Activated CD4-positive, alpha-beta memory T cell treated with anti-CD3 and anti-CD28 coated beads, Interleukin-2, amount 10 ng/mL, durations not matched to agents 7 days and 5 days (primary cell): ENCODE data around the gene TSPAN9. TPM values are rescaled to one million over a fixed set of nuclear protein-coding genes. Genes with fewer than 3 reads are reported as not detected.

ENCODE experiments used
- CTCF ChIA-PET: fragments of 350-600 bp; sonication (Branson Sonifier 250); formaldehyde crosslinking; loops from one replicate; lab custom pipeline; 2021; ENCODE audit warnings: antibody characterized with exemption, inconsistent platforms; lab: Charles Lee
- POLR2A ChIA-PET: fragments of 350-600 bp; sonication (Branson Sonifier 250); formaldehyde crosslinking; loops from one replicate; lab custom pipeline; 2021; ENCODE audit warnings: antibody characterized with exemption; lab: Charles Lee
- DNase-seq: peaks from one replicate; pipeline ENCODE4 v3.0.0-alpha.2; 2020
- H3K27ac Mint-ChIP-seq: one replicate; pipeline ENCODE4 v1.8.0; 2021; ENCODE audit warnings: mild to moderate bottlenecking, mixed read lengths
- H3K27me3 Mint-ChIP-seq: one replicate; pipeline ENCODE4 v1.8.0; 2021; ENCODE audit warnings: mixed read lengths
- H3K36me3 Mint-ChIP-seq: one replicate; pipeline ENCODE4 v1.8.0; 2021; ENCODE audit warnings: low read depth, mixed read lengths
- H3K4me1 Mint-ChIP-seq: one replicate; pipeline ENCODE4 v1.8.0; 2021; ENCODE audit warnings: mixed read lengths
- H3K4me3 Mint-ChIP-seq: one replicate; pipeline ENCODE4 v1.8.0; 2021; ENCODE audit warnings: mild to moderate bottlenecking, mixed read lengths
- H3K9me3 Mint-ChIP-seq: one replicate; pipeline ENCODE4 v1.8.0; 2021; ENCODE audit warnings: mixed read lengths
- total RNA-seq, 2 experiments: library from RNA; stranded (reverse); gene quantifications; one replicate each; pipeline ENCODE4 v1.2.3, GENCODE V29; 2021

Gene TSPAN9
- total RNA-seq, 2 experiments from 2014 or later: 0.18 to 0.28 TPM

DNA sequence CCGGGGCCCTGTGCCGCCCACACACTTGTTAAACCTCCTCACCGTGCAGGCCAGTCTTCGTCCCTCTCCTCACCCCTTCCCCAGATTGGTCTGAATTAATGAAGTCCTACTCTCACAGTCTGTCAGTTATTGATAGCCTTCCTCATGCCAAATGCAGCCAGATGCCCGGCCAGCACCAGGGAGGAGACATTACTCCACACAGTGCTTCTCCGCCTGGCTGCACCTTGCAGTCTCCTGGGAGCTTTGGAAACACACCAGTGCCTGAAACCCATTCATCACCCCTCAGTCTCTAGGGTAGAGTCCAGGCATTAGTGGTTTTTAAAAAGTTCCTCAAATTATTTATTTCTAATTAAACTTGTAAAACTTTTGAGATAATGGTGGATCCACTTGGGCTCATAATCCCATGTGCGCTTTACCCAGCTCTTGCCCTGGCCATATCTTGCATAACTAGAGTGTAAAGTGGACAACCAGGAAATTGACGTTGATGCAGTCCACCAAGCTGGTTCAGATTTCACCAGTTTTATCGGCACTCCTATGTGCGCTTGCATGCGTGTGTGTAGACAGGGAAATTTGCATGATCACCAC lies 38.2 kb upstream of the TSPAN9 start:
- DNase-seq: no peak
- ChIA-PET POLR2A (no interaction called here), CTCF (no interaction called here)
- Mint-ChIP-seq H3K4me3 (no peak overlapping the region), H3K9me3 (no peaks in the 10 kb centered on the region), H3K36me3 (no peaks in the 10 kb centered on the region), H3K4me1 (no peaks in the 10 kb centered on the region), H3K27ac (no peak overlapping the region), H3K27me3 (peaks cover 15% of the 10 kb centered on the region)

DNA sequence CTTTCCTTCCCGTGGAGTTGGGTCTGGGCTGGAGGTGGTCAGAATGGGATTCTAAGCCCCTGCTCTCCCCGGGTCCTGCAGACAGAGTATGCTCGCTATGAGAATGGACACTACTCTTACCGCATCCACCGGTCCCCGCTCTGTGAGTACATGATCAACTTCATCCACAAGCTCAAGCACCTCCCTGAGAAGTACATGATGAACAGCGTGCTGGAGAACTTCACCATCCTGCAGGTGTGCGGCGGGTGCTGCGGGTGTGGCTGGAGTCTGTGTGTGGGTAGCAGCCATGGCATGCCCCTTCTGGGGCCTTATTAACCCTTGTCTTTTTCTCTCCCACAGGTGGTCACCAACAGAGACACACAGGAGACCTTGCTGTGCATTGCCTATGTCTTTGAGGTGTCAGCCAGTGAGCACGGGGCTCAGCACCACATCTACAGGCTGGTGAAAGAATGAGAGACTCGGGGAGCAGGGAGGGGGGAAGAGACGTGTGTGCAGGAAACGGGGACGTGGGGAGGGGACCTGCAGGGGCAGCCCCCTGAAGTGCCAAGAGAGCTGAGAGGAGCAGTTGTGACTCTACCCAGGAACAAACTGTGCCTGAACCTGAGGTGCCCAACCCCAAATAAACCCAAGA lies 37.0 kb upstream of the TSPAN9 start:
- H3K36me3 Mint-ChIP-seq: no peaks in the 10 kb centered on the region
- no peak overlapping the region for H3K27ac Mint-ChIP-seq
- CTCF ChIA-PET: no interaction called here
- no peaks in the 10 kb centered on the region for H3K9me3 Mint-ChIP-seq
- POLR2A ChIA-PET: no interaction called here
- peaks cover 16% of the 10 kb centered on the region for H3K27me3 Mint-ChIP-seq
- H3K4me3 Mint-ChIP-seq: no peak overlapping the region
- no peak for DNase-seq
- no peaks in the 10 kb centered on the region for H3K4me1 Mint-ChIP-seq

DNA sequence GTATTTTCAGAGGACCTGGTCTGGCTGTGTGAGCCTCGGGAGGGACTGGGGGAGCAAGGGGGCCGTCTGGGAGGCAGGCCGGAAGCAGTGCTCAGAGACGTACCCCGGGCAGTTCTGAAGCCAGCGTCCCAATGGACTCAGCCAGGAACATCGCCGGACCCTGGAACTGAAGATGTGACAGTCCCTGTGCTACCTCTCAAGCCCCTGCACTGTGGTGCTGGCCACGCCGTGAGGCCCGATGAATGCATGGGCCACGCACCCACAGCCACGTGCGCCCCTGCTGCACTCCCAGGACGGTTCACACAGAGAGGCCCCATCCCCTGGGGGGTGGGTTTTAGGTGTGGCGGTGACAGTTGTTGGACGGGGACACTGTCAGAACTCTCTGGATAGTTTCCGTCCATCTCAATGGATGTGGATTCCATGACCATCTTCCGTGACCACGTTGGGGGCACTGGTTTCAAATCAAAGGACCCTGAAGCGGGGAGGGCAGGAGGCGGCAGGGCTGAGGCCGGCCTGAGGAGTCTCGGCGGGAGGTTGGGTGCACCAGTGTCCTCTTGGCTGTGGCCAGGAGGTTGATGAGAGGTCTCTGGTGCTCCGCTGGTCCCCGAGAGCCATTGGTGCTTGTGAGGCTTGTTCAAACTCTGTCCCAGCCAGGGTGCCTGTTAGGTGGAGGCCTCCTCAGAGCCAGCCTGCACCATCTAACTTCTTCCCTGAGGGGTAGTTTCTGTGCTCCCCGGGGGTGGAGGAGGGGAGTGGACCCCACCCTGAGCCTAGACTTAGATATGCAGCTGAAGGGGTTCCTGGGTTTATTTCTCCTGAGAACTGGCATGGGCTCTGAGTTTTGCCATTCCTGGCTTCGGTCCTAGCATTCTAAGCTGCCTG lies 36.3 kb upstream of the TSPAN9 start:
- Mint-ChIP-seq H3K27me3 (peaks cover 17% of the 10 kb centered on the region), H3K4me3 (no peak overlapping the region), H3K27ac (no peak overlapping the region), H3K9me3 (no peaks in the 10 kb centered on the region), H3K36me3 (no peaks in the 10 kb centered on the region), H3K4me1 (no peaks in the 10 kb centered on the region)
- ChIA-PET POLR2A (interaction anchor here (1.2 kb wide), 1 partner anchor 196 kb away, joined by 4 read pairs; no protein-coding TSS in a partner anchor), CTCF (interaction anchor here (0.7 to 1.4 kb wide), 5 partner anchors 19 to 187 kb away, joined by 3 to 6 read pairs (median 3); no protein-coding TSS in a partner anchor)
- no peak for DNase-seq

GRCh38 chr12:3041558-3042164 lies 35.5 kb upstream of the TSPAN9 start:
- POLR2A ChIA-PET: interaction anchor here (1.2 kb wide), 1 partner anchor 197 kb away, joined by 4 read pairs; no protein-coding TSS in a partner anchor
- H3K27ac Mint-ChIP-seq: no peak overlapping the region
- H3K4me3 Mint-ChIP-seq: no peak overlapping the region
- H3K4me1 Mint-ChIP-seq: no peaks in the 10 kb centered on the region
- H3K9me3 Mint-ChIP-seq: no peaks in the 10 kb centered on the region
- peak; percentile 68 for DNase-seq
- CTCF ChIA-PET: interaction anchor here (0.7 to 1.5 kb wide), 9 partner anchors 15 to 189 kb away, joined by 3 to 6 read pairs (median 3); no protein-coding TSS in a partner anchor
- H3K36me3 Mint-ChIP-seq: no peaks in the 10 kb centered on the region
- peaks cover 17% of the 10 kb centered on the region for H3K27me3 Mint-ChIP-seq

DNA sequence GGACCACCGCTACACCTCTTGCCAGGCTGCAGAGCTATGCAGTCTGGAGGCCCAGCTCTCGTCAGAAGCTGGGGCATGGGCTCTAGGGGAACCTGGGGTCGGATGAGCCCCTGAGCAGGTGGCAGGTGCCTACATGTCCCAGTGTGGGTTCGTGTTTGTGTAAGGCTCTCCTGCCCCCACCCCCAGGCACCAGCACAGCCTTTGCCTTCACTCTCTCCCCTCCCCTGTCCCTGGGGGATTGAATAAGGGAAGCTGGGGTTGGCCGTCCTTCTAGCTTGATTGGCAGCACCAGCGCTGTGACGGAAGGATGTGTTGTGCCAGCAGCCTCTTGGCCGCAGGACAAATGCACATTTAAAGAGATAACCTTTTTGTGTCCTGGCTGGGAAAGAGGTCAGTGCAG lies 34.8 kb upstream of the TSPAN9 start:
- ChIA-PET CTCF (interaction anchor here (0.8 to 1.5 kb wide), 7 partner anchors 16 to 190 kb away, joined by 3 to 5 read pairs (median 3); no protein-coding TSS in a partner anchor), POLR2A (interaction anchor here (1.2 kb wide), 1 partner anchor 198 kb away, joined by 4 read pairs; no protein-coding TSS in a partner anchor)
- Mint-ChIP-seq H3K4me3 (no peak overlapping the region), H3K4me1 (no peaks in the 10 kb centered on the region), H3K9me3 (no peaks in the 10 kb centered on the region), H3K36me3 (no peaks in the 10 kb centered on the region), H3K27ac (no peak overlapping the region), H3K27me3 (peaks cover 17% of the 10 kb centered on the region)
- no peak for DNase-seq

- no peak overlapping the region for H3K27ac Mint-ChIP-seq
- H3K9me3 Mint-ChIP-seq: no peaks in the 10 kb centered on the region
- CTCF ChIA-PET: interaction anchor here (0.8 to 1.5 kb wide), 3 partner anchors 16 to 30 kb away, joined by 3 to 5 read pairs (median 3); no protein-coding TSS in a partner anchor
- no peak for DNase-seq
- POLR2A ChIA-PET: no interaction called here
- peaks cover 17% of the 10 kb centered on the region for H3K27me3 Mint-ChIP-seq
- H3K36me3 Mint-ChIP-seq: no peaks in the 10 kb centered on the region
- H3K4me3 Mint-ChIP-seq: no peak overlapping the region
- no peaks in the 10 kb centered on the region for H3K4me1 Mint-ChIP-seq
These were observed 34.4 kb upstream of the TSPAN9 start for GRCh38 chr12:3042826-3043225.

- H3K4me1 Mint-ChIP-seq: no peaks in the 10 kb centered on the region
- no peak for DNase-seq
- H3K9me3 Mint-ChIP-seq: no peaks in the 10 kb centered on the region
- no peak overlapping the region for H3K4me3 Mint-ChIP-seq
- no peak overlapping the region for H3K27ac Mint-ChIP-seq
- ChIA-PET POLR2A (no interaction called here), CTCF (no interaction called here)
- H3K27me3 Mint-ChIP-seq: peaks cover 17% of the 10 kb centered on the region
- no peaks in the 10 kb centered on the region for H3K36me3 Mint-ChIP-seq
These were observed 33.8 kb upstream of the TSPAN9 start for GRCh38 chr12:3043406-3043805.

- no peak for DNase-seq
- POLR2A ChIA-PET: no interaction called here
- CTCF ChIA-PET: no interaction called here
- Mint-ChIP-seq H3K27ac (no peak overlapping the region), H3K36me3 (no peaks in the 10 kb centered on the region), H3K9me3 (no peaks in the 10 kb centered on the region), H3K27me3 (peaks cover 18% of the 10 kb centered on the region), H3K4me3 (no peak overlapping the region), H3K4me1 (no peaks in the 10 kb centered on the region)
These were observed 33.0 kb upstream of the TSPAN9 start for GRCh38 chr12:3044141-3044630.

DNA sequence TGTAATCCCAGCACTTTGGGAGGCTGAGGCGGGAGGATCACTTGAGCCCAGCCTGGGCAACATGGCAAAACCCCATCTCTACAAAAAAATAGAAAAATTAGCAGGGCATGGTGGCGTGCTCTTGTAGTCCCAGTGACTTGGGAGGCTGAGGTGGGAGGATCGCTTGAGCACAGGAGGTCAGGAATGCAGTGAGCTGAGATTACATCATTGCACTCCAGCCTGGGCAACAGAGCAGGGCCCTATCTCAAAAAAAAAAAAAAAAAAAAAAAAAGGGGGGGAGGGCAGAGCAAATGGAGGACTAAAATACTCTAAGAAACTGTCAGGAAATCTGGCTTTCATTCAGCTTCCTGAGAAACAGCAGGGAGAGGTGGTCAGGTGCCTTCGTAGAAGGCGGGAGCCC lies 31.7 kb upstream of the TSPAN9 start:
- peaks cover 24% of the 10 kb centered on the region for H3K27me3 Mint-ChIP-seq
- H3K36me3 Mint-ChIP-seq: no peaks in the 10 kb centered on the region
- no peak overlapping the region for H3K4me3 Mint-ChIP-seq
- H3K4me1 Mint-ChIP-seq: no peaks in the 10 kb centered on the region
- no peak overlapping the region for H3K27ac Mint-ChIP-seq
- ChIA-PET POLR2A (no interaction called here), CTCF (no interaction called here)
- H3K9me3 Mint-ChIP-seq: no peaks in the 10 kb centered on the region
- DNase-seq: no peak

DNA sequence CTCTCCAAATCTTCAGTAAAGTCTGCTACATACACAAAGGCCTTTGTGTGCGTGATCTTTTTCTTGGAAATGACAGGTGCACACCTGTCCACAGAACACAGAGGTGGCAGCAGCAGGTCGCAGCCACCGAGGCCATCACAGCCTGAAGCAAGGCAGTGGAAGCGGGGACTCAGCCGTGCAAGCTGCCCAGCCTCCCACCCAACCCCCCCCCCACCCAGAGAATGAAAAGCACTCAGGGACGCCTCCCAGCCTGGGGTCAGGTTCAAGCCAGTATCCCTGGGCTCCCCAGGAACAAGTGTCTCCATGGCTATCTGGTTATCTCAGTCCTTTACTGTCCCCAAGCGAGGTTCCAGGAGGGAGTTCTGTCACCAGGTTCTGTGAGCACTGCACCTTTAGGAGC lies 31.2 kb upstream of the TSPAN9 start:
- Mint-ChIP-seq H3K4me3 (no peak overlapping the region), H3K27me3 (peaks cover 24% of the 10 kb centered on the region), H3K36me3 (no peaks in the 10 kb centered on the region), H3K4me1 (no peaks in the 10 kb centered on the region), H3K27ac (no peak overlapping the region), H3K9me3 (no peaks in the 10 kb centered on the region)
- no peak for DNase-seq
- ChIA-PET POLR2A (no interaction called here), CTCF (no interaction called here)

- CTCF ChIA-PET: no interaction called here
- POLR2A ChIA-PET: no interaction called here
- Mint-ChIP-seq H3K27ac (no peak overlapping the region), H3K4me1 (no peaks in the 10 kb centered on the region), H3K27me3 (peaks cover 23% of the 10 kb centered on the region), H3K36me3 (no peaks in the 10 kb centered on the region), H3K4me3 (no peak overlapping the region), H3K9me3 (no peaks in the 10 kb centered on the region)
- no peak for DNase-seq
These were observed 30.6 kb upstream of the TSPAN9 start for GRCh38 chr12:3046441-3047200.

DNA sequence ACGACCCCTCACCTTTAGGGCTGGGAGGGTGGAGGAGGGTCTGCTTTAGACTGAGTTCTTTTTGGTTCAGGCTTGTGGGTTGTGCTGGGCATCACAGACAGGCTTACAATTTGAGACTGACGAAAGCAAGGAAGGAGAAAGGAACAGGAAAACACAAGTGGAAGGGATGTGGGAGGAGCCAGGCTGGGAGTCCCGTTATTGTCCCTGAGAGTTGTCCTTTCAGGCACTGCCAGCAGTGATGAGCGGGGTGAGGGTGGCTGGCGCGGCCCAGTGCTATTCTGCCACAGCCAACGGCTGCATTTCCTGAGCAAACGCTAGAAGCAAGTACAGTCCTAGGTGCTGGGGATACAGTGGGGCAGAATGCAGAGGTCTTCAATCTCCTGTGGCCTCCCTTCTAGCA lies 29.2 kb upstream of the TSPAN9 start:
- no peaks in the 10 kb centered on the region for H3K4me1 Mint-ChIP-seq
- H3K9me3 Mint-ChIP-seq: no peaks in the 10 kb centered on the region
- no peak overlapping the region for H3K4me3 Mint-ChIP-seq
- ChIA-PET CTCF (no interaction called here), POLR2A (no interaction called here)
- no peak overlapping the region for H3K27ac Mint-ChIP-seq
- DNase-seq: no peak
- peaks cover 20% of the 10 kb centered on the region for H3K27me3 Mint-ChIP-seq
- H3K36me3 Mint-ChIP-seq: no peaks in the 10 kb centered on the region
